Astrocyte of the cerebellum (primary cell): ENCODE measurements around the gene ZSWIM5.
"Not testable (repeated sequence)": the region's sequence is repeated elsewhere in the genome, so short reads cannot be mapped to it uniquely, and the experiment has no call there.

ENCODE experiments used
- DNase-seq: peaks from one replicate; pipeline ENCODE4 v3.0.0-alpha.2; 2011; ENCODE audit warnings: low read depth
- H3K4me3 ChIP-seq: 2 replicates; pipeline ENCODE4 v1.5.1; 2011; ENCODE audit warnings: mild to moderate bottlenecking, low read depth, low read length, moderate library complexity
- in situ Hi-C: cut with HindIII; loops from 2 replicates; pipeline ENCODE4 v1.10.0; 2017; ENCODE audit warnings: low sequenced_read_pairs
- TF ChIP-seq, protein P1 (sequence below): IDR thresholded peaks from 2 replicates; pipeline ENCODE4 v1.5.1; 2012; ENCODE audit warnings: low read length, low read depth, moderate library complexity, mild to moderate bottlenecking; ENCODE audit errors: missing control alignments

Gene ZSWIM5

DNA sequence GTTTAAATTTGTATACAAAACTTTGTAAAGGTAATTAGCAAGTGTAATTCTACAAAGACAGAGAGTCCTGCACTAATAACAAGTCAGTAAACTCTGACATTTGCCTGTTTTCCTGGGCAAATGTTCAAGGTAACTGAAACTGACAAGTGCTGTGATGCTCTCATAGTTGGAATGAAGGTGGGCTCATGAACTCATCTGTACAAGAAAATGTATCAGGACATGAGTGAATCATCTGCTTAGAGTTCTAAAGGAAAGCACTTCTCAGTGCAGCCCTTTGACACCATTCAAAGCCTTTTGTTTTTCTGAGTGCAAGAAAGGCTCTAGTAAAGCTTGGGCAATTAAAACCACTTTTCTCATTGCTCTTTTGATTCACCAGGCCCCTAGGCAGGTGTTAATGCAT is 102.9 kb downstream of the ZSWIM5 start:
- H3K4me3 ChIP-seq: no peak overlapping the region
- in situ Hi-C loops: no loop called here
- no peak for DNase-seq
- TF ChIP-seq, protein P1, sequence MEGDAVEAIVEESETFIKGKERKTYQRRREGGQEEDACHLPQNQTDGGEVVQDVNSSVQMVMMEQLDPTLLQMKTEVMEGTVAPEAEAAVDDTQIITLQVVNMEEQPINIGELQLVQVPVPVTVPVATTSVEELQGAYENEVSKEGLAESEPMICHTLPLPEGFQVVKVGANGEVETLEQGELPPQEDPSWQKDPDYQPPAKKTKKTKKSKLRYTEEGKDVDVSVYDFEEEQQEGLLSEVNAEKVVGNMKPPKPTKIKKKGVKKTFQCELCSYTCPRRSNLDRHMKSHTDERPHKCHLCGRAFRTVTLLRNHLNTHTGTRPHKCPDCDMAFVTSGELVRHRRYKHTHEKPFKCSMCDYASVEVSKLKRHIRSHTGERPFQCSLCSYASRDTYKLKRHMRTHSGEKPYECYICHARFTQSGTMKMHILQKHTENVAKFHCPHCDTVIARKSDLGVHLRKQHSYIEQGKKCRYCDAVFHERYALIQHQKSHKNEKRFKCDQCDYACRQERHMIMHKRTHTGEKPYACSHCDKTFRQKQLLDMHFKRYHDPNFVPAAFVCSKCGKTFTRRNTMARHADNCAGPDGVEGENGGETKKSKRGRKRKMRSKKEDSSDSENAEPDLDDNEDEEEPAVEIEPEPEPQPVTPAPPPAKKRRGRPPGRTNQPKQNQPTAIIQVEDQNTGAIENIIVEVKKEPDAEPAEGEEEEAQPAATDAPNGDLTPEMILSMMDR: no peak

DNA sequence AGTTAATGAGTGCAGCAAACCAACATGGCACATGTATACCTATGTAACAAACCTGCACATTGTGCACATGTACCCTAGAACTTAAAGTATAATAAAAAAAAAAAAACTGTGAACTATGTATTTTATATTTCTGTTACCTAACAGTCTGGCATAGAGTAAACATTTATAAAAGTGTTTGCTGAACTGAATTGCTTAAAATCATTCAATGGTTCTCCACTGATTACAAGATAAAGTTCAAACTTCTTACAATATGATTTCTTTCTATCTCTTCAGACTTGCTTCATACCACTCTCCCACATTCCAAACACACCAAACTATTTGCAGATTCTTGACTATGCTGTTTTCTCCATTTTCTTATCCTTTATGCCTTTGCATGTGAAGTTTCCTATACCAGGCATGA is 104.5 kb downstream of the ZSWIM5 start:
- in situ Hi-C loops: no loop called here

GRCh38 chr1:45101528-45101927 is 104.9 kb downstream of the ZSWIM5 start:
- DNase-seq, in situ Hi-C loops, H3K4me3 ChIP-seq: not testable (repeated sequence)

More for the DNA sequence above, 104.5 kb downstream of the ZSWIM5 start:
- TF ChIP-seq, protein P1: no peak
- DNase-seq: no peak
- no peak overlapping the region for H3K4me3 ChIP-seq

- H3K4me3 ChIP-seq: no peak overlapping the region
- in situ Hi-C loops: no loop called here
- DNase-seq: no peak
- TF ChIP-seq, protein P1: no peak
Measured at GRCh38 chr1:45097944-45098343, 108.5 kb downstream of the ZSWIM5 start.

GRCh38 chr1:45097079-45097478 is 109.3 kb downstream of the ZSWIM5 start:
- no peak overlapping the region for H3K4me3 ChIP-seq
- TF ChIP-seq, protein P1: no peak
- in situ Hi-C loops: no loop called here
- no peak for DNase-seq

DNA sequence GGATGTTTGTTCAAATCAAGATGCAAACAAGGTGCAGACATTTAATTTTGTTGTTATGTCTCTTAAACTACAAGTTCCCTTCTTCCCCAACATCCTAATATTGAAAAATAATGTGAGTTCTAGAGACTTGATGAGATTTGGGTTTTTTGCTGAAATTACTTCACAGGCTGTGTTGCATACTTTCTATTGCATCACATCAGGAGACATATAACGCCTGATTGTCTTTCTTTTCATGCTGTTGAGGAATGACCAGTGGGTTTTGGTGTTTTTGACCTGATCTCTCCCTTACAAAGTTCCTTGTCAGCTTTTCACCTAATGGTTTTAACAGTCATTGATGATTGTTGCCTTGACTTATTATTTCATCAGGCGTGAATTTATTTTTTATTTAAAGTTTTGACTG is 111.0 kb downstream of the ZSWIM5 start:
- DNase-seq: no peak
- H3K4me3 ChIP-seq: no peak overlapping the region
- TF ChIP-seq, protein P1: no peak
- in situ Hi-C loops: no loop called here

DNA sequence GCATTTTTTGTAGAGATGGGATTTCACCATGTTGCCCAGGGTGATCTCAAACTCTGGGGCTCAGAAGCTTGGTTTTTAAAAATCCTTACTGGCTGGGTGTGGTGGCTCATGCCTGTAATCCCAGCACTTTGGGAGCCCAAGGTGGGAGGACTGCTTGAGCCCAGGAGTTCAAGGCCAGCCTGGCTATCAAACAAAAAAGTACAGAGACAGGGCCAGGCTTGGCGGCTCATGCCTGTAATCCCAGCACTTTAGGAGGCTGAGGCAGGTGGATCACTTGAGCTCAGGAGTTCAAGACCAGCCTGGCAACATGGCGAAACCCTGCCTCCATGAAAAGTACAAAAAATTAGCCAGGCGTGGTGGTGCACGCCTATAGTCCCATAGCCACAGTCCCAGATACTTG is 112.0 kb downstream of the ZSWIM5 start:
- in situ Hi-C loops, DNase-seq, H3K4me3 ChIP-seq: not testable (repeated sequence)

GRCh38 chr1:45093334-45093733 is 113.1 kb downstream of the ZSWIM5 start:
- in situ Hi-C loops: no loop called here
- no peak for DNase-seq
- TF ChIP-seq, protein P1: no peak
- no peak overlapping the region for H3K4me3 ChIP-seq
